ENCODE data around the gene CIAPIN1.

DNA sequence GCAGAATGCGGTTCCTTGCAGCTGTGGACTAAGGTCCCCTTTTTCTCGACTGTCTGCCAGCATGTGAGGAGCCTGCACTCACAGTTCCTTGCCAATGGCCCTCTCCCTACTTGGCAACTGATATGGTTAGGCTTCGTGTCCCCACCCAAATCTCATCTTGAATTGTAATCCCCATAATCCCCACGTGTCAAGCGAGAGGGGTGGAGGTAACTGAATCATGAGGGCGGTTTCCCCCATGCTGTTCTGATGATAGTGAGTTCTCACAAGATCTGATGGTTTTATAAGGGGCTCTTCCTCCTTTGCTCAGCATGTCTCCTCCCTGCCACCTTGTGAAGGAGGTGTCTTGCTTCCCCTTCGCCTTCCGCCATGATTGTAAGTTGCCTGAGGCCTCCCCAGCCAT is 19.9 kb downstream of the CIAPIN1 start:
- TF ChIP-seq, protein P1, sequence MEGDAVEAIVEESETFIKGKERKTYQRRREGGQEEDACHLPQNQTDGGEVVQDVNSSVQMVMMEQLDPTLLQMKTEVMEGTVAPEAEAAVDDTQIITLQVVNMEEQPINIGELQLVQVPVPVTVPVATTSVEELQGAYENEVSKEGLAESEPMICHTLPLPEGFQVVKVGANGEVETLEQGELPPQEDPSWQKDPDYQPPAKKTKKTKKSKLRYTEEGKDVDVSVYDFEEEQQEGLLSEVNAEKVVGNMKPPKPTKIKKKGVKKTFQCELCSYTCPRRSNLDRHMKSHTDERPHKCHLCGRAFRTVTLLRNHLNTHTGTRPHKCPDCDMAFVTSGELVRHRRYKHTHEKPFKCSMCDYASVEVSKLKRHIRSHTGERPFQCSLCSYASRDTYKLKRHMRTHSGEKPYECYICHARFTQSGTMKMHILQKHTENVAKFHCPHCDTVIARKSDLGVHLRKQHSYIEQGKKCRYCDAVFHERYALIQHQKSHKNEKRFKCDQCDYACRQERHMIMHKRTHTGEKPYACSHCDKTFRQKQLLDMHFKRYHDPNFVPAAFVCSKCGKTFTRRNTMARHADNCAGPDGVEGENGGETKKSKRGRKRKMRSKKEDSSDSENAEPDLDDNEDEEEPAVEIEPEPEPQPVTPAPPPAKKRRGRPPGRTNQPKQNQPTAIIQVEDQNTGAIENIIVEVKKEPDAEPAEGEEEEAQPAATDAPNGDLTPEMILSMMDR (IDR thresholded peaks at IDR 0.05; ENCODE audit: insufficient read depth, low read length, poor library complexity, severe bottlenecking), result no peak
- TF ChIP-seq EZH2phosphoT487 (conservative IDR thresholded peaks at IDR 0.05; ENCODE audit: low read length), result no peak
